GM10266 (cell line): ENCODE results near the gene SORL1.

ENCODE experiments used
- DNase-seq: peaks from one replicate; pipeline ENCODE4 v3.0.0; 2012; ENCODE audit errors: extremely low spot score
- TF ChIP-seq, protein P1 (sequence below): IDR thresholded peaks from 2 replicates; pipeline ENCODE4 v1.5.1; 2012; ENCODE audit warnings: mild to moderate bottlenecking, low read depth; ENCODE audit not compliant: control insufficient read depth, insufficient read depth; ENCODE audit errors: missing control alignments

The SORL1 gene

DNA sequence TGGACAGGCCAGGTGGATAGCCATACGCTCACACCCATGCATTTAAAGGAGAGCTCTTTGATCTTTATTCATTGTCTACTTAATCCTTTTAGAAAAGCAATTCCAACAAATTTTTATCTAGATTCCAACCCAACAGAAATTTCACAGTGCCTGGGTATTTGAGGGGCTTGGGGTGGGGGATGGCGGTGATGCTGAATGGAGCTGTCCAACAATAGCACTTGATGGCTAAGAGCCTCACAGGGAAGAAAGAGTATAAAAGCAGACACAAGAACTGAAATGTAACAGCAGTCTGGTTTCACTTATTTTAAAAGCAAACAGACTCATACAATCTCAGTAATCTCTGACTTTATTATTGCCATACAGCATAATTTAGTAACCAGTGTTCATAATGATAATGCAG is 102.4 kb downstream of the SORL1 start:
- TF ChIP-seq, protein P1, sequence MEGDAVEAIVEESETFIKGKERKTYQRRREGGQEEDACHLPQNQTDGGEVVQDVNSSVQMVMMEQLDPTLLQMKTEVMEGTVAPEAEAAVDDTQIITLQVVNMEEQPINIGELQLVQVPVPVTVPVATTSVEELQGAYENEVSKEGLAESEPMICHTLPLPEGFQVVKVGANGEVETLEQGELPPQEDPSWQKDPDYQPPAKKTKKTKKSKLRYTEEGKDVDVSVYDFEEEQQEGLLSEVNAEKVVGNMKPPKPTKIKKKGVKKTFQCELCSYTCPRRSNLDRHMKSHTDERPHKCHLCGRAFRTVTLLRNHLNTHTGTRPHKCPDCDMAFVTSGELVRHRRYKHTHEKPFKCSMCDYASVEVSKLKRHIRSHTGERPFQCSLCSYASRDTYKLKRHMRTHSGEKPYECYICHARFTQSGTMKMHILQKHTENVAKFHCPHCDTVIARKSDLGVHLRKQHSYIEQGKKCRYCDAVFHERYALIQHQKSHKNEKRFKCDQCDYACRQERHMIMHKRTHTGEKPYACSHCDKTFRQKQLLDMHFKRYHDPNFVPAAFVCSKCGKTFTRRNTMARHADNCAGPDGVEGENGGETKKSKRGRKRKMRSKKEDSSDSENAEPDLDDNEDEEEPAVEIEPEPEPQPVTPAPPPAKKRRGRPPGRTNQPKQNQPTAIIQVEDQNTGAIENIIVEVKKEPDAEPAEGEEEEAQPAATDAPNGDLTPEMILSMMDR, result no peak
- no peak for DNase-seq

DNA sequence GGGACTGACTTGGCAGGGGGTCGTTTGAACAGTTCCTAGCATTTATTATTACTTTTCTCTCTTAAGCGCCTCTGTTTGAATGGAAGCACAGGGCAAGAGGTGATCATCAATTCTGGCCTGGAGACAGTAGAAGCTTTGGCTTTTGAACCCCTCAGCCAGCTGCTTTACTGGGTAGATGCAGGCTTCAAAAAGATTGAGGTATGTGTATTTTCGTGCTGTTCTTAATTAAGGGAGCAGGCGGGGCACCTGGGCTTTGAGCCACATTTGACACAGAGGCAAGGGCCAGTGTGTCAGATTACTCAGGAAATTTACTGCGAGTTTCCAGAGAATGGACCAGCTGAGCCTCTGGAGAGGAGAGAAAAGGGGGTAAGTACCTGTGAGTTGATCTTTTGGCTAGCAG is 103.0 kb downstream of the SORL1 start:
- no peak for DNase-seq
- TF ChIP-seq, protein P1, result no peak

DNA sequence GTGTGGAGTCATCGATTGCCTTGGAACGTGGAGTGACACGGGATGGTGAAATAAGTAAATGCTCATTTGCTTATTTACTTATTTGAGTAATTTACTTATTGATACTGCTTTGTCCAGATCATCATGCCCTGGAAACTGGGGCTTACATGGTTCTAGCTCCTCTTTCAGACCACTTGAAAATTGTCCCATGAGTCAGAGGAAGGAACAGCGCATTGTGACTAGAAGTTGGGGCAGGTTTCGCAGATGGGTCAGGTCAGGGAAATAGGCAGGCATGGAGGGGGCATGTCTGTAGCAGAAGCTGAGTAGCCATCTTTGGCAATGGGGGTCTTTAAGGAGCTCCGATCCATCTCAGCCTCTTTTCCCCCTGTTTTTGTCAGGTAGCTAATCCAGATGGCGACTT is 104.8 kb downstream of the SORL1 start:
- TF ChIP-seq, protein P1, result no peak
- DNase-seq, result no peak

DNA sequence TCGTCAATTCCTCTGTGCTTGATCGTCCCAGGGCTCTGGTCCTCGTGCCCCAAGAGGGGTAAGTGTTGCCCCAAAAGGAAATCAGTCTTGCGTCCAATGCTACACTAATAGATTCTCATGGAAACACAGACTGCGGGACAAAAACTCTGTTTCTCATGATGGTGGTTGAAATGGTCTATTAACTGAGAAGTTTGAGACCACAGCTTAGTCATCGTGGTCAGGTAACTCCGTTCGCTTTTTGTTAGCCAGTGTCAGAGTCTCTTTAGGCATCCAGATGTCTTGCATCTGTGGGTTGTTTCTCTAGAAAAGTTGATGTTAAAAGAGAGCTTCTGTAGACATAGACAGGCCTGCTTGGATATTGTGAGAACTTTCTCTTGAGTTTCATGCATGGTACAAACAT is 105.2 kb downstream of the SORL1 start:
- peak; percentile 48 for DNase-seq
- TF ChIP-seq, protein P1, result no peak

DNA sequence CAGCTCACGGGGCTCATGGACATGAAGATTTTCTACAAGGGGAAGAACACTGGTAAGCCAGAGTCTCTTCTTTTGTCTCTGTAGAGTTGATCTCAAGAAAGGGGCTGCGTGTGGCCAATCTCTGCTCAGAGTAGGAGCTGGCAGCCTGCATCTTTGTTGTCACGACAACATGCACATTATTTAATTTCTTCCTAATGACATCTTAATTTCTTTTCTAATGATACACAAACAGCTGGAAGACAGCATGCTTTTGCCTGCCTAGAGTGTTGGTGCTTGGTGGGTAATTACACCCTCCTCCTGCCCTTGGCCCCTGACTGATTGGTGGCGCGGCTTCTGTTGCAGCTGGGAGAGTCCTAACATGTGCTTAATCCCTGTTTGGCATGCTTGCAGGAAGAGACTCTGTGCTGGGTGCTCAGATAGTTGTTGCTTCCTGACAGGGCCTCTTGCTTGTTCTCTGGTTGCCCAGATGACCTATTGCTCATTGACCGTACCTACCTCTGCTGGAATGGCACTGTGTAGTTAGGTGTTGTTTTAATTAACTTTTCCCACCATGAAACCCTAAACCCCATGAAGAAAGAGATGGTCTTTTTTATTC is 107.6 kb downstream of the SORL1 start:
- no peak for DNase-seq
- TF ChIP-seq, protein P1, result no peak

DNA sequence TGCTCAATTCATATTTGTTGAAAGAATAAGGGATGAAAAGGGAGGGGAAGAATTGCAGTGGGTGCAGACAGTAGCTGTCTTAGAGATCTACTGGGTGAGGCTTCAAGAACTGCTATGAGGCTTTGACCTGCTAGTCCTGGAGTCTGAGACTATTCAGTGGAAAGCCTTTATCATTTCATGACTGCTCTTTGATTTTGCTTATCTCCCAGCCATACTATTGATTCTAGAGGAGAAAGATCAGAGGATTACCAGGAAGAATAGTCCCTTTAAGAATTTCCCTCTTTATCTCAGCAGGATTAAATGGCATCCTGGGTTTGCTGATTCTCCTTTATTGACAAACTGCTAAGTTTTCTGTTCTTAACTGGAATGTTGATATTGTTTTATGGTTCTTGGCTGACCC is 108.1 kb downstream of the SORL1 start:
- DNase-seq, result no peak
- TF ChIP-seq, protein P1, result no peak

DNA sequence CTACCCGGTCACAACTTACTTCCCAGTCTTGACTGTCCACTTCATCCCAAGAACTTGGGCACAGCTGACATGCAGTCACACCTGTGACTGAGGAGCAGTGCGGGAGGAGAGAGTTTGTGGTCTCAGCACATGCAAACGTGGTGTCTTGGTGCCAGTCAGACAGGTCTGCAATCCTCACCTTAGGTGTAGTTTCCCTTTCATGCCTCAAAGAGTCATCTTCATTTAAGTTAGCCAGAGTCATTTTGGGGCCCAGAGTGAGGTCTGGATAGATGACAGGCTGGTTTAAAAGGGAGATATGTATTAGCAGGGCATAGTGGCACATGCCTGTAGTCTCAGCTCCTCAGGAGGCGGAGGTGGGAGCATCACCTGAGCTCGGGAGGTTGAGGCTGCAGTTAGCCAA is 109.1 kb downstream of the SORL1 start:
- TF ChIP-seq, protein P1, result no peak
- no peak for DNase-seq
